Right lobe of liver (tissue), 4 donors: ENCODE data around the gene HIP1.

Experiments
- CTCF ChIP-seq, 4 donors: fragments of 200-600 bp in 3 of 4; fragments of 450-650 bp in 1 of 4; IDR thresholded peaks; one replicate each; pipeline versions ENCODE4 v1.5.1 to v1.8.0; 2016 to 2022; ENCODE audit warnings: antibody characterized with exemption in 4 of 4, mild to moderate bottlenecking in 2 of 4
- POLR2A ChIP-seq: fragments of 450-650 bp; IDR thresholded peaks from one replicate; pipeline ENCODE4 v1.6.1; 2017; ENCODE audit warnings: antibody characterized with exemption, mild to moderate bottlenecking
- donor health status: DM: no; HTN: no; CAD: no.
- donor health status: DM: no; HTN: no; CAD: no.
- donor health status: DM: no; HTN: yes; CAD: no.

- TF ChIP-seq CTCF (IDR thresholded peaks at IDR 0.05) = peak; percentile 39 to 51 (median 44)
- TF ChIP-seq POLR2A = no peak
Observed at GRCh38 chr7:75756991-75757676, 18.4 kb upstream of the HIP1 start.
